NCI-H1930 (cell line): ENCODE measurements around the gene ID3.
"Not testable (repeated sequence)": the region's sequence is repeated elsewhere in the genome, so short reads cannot be mapped to it uniquely, and the experiment has no call there.

ENCODE experiments used
- DNase-seq, 2 experiments: peaks; one replicate each; lab custom pipeline; 2025; lab: John Stamatoyannopoulos, UW

ID3 gene

GRCh38 chr1:23588749-23589548 is 29.6 kb upstream of the ID3 start:
- DNase-seq, result no peak

DNA sequence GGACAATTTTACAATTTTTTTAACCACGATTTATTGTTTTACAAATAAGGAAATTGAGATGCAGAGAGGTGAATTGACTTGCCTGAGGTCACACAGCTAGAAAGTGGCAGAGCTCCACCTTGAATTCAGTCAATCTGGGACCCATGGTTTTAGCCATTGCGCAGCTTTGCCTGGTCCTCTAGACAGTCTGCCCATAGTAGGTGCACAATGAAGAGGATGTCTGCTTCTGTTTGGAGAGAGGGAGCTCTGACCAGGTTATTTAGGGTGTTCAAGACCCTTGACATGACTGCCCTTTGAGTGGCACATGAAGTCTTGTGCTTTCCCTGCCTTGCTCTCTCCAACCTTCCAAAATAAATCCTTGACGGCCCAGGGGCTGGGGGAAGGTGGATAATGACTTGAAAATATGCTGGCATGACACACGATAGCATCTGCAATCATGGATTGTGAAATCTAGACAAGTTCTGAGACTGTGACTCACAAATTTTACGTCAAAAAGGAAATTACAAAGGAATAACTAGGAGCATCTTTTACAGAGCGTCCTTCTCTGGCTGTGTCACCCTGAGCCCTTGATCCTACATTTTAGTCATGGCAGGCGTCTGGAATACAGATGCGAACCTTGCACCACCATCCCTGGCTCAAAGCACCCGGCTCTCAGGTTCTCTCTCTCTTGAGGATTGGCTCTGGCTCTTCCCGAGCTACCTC is 26.2 kb upstream of the ID3 start:
- no peak for DNase-seq

DNA sequence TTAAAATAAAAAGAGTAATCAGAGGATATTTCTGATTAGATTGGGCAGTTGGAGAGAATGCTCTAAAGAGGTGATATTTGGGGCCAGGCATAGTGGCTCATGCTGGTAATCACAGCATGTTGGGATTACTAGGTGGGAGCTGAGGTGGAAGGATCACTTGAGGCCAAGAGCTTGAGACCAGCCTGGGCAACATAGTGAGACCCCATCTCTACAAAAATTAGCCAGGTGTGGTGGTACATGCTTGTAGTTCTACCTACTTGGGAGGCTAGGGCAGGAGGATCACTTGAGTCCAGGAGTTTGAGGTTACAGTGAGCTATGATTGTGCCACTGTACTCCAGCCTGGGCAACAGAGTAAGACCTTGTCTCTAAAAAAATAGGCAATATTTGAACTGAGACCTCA is 24.4 kb upstream of the ID3 start:
- not testable (repeated sequence) for DNase-seq

- no peak for DNase-seq
Measured at GRCh38 chr1:23582820-23583219, 23.5 kb upstream of the ID3 start.

- no peak for DNase-seq
Measured at GRCh38 chr1:23581219-23581618, 21.9 kb upstream of the ID3 start.

GRCh38 chr1:23578997-23579363 is 19.7 kb upstream of the ID3 start:
- no peak for DNase-seq

- DNase-seq, result no peak
Measured at GRCh38 chr1:23578311-23578996, 19.2 kb upstream of the ID3 start.

DNA sequence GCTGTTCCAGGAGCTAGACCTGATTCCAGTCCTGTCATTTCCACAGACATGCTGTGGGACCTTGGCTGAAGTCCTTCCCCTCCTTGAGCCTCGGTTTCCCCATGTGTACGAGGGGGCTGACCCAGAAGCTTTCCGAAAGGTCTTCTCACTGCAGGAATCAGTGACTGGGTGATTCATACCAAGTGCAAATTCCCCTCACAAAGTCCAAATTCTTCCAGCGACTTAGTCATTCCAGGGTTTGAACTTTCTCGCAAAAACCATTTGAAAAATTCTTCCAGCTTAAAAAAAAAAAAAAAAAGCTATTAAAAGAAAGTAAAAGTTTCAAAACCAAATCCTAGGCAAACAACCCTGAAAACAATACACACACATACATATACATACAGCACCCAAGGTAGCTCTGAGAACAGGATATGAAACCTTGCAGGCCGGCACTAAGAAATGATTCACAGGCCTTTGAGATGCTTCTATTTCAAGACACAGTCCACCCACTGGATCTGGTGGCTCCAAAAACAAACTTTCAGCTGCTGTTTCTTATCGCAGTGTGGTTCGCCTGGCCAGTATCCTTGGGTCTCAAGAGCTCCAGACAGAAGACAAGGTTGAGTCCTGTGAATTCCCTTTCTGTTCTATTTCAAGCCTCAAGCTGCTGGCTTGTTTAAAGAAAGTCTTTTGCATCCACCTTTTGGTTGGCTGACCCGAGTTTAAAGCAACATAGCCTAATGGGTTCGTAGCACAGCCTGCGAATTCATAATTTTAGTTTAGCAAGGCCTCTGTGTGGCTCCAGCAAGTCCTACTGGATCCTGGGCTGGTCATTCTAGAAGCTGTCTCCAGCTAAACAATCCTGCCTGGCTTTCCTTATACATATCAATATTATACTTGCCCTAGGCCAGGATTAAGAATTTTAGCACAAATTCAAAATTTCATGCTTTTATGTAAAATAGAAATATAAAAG is 18.0 kb upstream of the ID3 start:
- no peak for DNase-seq

DNA sequence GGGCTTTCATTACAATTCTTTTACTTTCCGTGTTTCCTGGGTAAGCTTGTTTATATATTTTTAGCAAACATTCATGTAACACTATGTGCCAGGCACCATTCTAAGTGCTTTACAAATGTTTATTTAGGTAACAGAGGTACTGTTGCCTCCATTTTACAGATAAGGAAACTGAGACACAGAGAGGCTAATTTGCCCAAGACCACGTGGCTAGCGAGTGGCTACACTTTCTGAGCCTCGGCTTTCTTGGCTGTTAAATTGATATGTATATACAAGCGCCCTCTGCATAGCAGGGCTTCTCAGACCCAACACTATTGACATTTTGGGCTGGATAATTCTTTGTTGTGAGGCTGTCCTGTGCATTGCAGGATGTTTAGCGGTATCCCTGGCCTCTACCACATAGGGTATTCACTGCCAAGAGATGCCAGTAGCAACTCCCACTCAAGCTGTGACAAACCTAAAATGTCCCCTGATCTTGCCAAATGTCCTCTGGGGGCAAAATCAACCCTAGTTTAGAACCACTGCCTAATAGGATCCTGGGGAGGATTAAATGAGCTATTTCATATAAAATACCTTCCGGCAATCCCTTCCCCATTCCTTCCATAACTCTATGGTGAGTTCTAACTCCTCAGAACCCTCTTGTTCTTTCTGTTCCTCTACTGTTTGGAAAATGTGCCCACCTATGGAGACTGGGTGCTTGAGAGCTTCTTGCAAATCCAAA is 17.2 kb upstream of the ID3 start:
- no peak for DNase-seq

DNA sequence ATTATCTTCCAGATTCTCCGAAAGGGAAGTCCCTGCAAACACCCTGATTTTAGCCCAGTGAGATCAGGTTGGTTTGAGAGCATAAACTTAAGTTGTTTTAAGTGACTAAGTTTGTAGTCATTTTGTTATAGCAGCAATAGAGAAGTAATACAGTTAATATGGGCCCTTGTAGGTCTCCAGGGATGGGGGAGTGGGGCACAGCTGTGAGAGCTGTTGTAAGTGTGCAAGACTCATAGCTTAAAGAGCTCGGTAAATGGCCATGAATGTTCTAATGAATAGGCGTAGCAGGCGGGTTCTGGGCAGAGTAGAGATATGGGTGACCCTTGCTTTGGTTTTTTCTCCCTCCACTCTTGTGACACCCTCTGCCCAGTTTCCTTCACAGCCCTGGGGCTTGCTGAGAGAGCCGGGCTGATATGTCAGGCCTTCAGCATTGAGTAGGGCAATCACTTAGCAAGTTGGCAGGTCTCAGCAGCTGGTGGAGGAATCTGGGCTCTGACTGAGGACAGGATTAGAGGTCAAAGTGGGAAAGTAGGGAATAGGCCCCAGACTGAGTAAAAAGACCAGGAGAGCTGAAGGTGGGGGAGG is 16.0 kb upstream of the ID3 start:
- no peak for DNase-seq

GRCh38 chr1:23574265-23574754 is 15.0 kb upstream of the ID3 start:
- no peak for DNase-seq

- DNase-seq, result no peak
Measured at GRCh38 chr1:23573574-23574182, 14.4 kb upstream of the ID3 start.

DNA sequence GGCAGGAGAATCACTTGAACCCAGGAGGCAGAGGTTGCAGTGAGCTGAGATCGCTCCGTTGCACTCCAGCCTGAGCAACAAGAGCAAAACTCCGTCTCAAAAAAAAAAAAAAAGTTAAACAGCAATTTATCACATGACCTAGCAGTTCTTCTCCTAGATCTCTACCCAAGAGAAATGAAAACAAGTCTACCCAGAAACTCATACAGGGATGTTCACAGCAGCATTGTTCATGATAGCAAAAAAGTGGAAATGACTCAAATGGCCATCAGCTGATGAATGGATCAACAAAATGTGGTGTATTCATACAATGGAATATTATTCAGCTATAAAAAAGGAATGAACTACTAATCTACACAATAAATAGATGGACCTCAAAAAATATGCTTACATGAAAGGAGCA is 12.2 kb upstream of the ID3 start:
- DNase-seq, result no peak

DNA sequence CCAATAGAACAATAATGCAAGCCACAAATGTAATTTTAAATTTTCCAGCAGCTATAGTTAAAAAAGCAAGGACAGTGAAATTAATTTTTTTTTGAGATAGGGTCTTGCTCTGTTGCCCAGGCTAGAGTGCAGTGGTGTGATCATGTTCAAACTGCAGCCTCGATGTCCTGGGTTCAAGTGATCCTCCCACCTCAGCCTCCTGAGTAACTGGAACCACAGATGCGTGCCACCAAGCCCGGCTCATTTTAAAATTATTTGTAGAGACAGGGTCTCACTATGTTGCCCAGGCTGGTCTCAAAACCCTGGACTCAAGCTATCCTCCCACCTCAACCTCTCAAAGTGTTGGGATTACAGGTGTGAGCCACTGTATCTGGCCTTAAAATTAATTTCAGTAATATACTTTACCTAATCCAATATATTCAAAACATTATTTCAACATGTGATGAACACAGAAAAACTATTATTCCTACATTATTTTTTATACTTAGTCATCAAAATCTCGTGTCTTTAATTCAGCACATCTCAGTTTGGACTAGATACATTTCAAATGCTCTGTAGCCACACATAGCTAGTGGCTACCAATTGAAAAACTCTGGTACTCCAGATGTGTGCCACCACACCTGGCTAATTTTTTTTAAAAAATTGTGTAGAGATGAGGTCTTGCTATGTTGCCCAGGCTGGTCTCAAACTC is 10.8 kb upstream of the ID3 start:
- DNase-seq, result no peak

- no peak for DNase-seq
Measured at GRCh38 chr1:23568608-23569383, 9.5 kb upstream of the ID3 start.

- DNase-seq, result no peak
Measured at GRCh38 chr1:23567996-23568607, 8.8 kb upstream of the ID3 start.

DNA sequence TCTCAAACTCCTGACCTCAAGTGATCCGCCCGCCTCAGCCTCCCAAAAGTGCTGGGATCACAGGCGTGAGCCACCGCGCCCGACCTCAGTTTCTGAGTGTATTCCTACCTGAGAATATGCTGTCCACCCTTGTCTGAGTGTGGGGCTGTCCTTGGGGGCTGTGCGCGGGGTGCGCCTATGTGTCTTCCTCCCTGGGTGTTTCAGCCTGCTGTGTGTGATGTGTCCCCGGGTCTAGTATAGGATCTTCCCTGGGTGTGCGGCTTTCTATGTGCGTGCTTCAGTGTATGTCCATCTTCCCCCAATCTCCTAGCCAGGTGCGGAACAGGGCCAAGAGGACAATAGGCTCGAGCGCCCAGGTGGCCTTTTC is 8.3 kb upstream of the ID3 start:
- DNase-seq, result no peak

GRCh38 chr1:23566304-23566703 is 7.0 kb upstream of the ID3 start:
- no peak for DNase-seq

GRCh38 chr1:23565776-23566175 is 6.5 kb upstream of the ID3 start:
- DNase-seq, result no peak
